Measurements from ENCODE around the gene CSNK1A1. TPM values are rescaled to one million over a fixed set of nuclear protein-coding genes. Genes with fewer than 3 reads are reported as not detected.
"Not testable (repeated sequence)": the region's sequence is repeated elsewhere in the genome, so short reads cannot be mapped to it uniquely, and the experiment has no call there.

The CSNK1A1 gene
- total and polyA plus RNA-seq, 5 donors from 2014 or later, result 134 to 234 (median 148) TPM

DNA sequence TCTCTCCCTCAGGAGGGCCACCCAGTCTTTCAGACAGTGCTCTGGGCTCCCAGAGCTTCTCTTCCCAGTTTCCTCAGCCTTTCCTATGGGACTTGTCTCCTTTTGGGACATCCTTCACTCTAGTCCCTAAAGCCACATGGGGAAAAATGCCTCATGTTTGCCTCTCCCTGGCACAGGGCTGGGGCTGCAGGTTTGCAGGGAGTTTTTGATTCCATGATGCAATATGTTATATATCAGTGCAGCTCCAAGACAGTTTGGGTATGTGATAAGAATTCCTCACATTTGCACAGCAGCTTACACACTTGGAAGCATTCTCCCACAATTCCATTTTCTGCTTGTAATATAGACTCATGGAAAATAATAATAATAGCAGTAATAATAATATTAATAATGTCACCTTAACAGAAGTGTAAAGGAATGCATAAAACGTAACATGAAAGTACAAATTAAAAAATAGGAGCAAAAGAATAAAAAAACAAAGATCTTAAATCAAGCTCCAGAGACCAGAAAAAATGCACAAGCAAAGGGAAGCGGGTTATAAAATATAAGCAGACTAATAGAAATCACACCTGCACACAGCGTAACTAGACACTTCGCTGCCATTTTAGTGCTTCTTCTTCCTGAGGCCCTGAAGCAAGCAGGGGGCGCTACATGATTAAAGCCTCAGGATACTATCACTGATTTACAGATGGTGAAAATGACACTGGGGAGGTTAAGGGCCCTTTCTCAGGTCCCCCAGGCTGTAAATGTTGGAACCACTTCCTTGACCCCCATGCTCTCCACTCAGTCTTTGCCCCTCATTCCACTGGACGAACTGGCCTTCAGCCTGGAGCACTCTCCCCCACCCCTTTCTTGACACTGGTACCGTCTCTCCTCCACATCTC is 102.2 kb downstream of the CSNK1A1 start:
- H3K4me3 ChIP-seq (ENCODE audit: low read depth, low read length), result no peak overlapping the region
- H3K27me3 ChIP-seq (ENCODE audit: control insufficient read depth, insufficient read depth, low read length), result no peaks in the 10 kb centered on the region
- no peak overlapping the region for H3K4me3 Mint-ChIP-seq
- H3K9me3 ChIP-seq (ENCODE audit: control insufficient read depth in 2 of 2, low read length in 2 of 2), result no peaks in the 10 kb centered on the region
- H3K4me1 ChIP-seq (ENCODE audit: control insufficient read depth, insufficient read depth, low read length, poor library complexity, severe bottlenecking), result no peaks in the 10 kb centered on the region
- H3K36me3 ChIP-seq (ENCODE audit: control insufficient read depth, insufficient read depth, low read length), result no peaks in the 10 kb centered on the region
- H3K4me1 Mint-ChIP-seq, result no peaks in the 10 kb centered on the region
- H3K36me3 Mint-ChIP-seq, result no peaks in the 10 kb centered on the region
- DNase-seq, result no peak
- peaks cover 0 to 2% (median 0%) of the 10 kb centered on the region in 7 donors for H3K9me3 Mint-ChIP-seq
- no peak overlapping the region for H3K27ac ChIP-seq (ENCODE audit: insufficient read depth, low read length, poor library complexity, severe bottlenecking)
- H3K27me3 Mint-ChIP-seq, result no peaks in the 10 kb centered on the region
- ATAC-seq (ENCODE audit: low read depth in 2 of 2), result no peak
- H3K27ac Mint-ChIP-seq, result peak overlapping the region in 2 of 3 donors; percentile 28 to 29

DNA sequence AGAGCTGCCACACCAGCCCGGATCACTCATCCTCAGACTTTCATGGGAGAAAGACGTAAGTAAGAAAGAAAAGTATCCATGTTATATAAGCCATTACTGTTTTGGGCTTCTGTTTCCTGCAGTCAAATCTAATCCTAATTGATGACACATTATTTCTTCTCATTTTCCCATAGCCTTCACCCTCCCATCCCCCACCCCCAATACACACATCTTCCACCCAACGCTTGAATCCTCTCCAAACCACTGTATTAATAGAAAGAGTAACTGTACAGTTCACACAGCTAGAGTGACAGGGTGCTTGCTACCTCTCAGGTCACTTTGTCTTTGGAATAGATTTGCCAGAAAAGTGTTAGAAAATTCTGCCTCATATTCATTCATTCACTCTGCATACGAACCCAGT is 102.8 kb downstream of the CSNK1A1 start:
- Mint-ChIP-seq H3K27me3 (no peaks in the 10 kb centered on the region), H3K36me3 (no peaks in the 10 kb centered on the region), H3K4me1 (no peaks in the 10 kb centered on the region), H3K9me3 (peaks cover 0 to 2% (median 0%) of the 10 kb centered on the region in 7 donors), H3K27ac (peak overlapping the region in 1 of 3 donors; percentile 29), H3K4me3 (no peak overlapping the region)
- Histone ChIP-seq H3K9me3 (ENCODE audit: control insufficient read depth in 2 of 2, low read length in 2 of 2) (no peaks in the 10 kb centered on the region), H3K27ac (ENCODE audit: insufficient read depth, low read length, poor library complexity, severe bottlenecking) (no peak overlapping the region), H3K27me3 (ENCODE audit: control insufficient read depth, insufficient read depth, low read length) (no peaks in the 10 kb centered on the region), H3K4me1 (ENCODE audit: control insufficient read depth, insufficient read depth, low read length, poor library complexity, severe bottlenecking) (no peaks in the 10 kb centered on the region), H3K36me3 (ENCODE audit: control insufficient read depth, insufficient read depth, low read length) (no peaks in the 10 kb centered on the region), H3K4me3 (ENCODE audit: low read depth, low read length) (no peak overlapping the region)
- ATAC-seq (ENCODE audit: low read depth in 2 of 2) (no peak), DNase-seq (no peak)

DNA sequence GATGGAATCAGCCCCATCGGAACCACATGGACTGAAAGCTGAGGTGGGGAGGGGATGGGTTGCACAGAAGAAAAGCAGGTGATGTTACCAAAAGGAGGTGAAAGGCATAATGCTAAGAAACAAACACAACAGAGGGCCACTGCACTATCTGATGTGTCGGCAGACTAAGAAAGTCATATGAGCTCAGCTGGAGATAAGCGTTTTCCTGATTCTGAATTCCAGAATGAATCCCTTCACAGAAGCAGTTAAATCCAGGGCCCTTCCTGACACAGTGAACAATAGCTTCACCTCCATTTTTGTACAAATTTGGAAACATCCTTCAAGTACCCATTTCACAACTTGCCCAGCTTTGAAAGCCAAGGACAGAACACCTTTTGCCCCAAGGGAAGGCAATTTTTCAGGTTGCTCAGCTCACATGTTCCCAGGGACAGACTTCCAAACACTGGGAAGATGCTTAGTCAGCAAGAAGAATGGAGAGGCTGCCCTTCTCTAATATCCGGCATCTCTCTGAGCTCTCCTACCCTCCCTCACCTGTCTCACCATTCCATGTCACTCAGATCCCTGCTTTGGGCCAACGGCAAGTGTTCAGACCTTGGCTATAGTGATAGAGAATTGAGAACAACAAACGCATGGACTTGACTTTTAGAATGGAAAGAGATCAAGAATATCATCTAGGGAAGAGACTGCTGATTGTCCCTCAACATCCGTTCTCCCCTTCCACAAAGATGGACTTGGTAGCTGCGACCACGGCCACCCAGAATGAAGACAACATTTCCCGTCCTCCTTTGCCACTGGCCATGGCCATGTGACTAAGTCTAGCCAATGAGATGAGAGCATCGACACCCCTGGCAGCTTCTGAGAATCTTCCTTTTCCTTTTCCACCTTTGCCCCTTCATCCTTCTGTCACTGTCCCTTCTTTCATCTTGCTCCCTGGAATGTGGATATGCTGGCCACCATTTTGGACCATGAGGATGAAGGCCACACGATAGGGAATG is 103.6 kb downstream of the CSNK1A1 start:
- ATAC-seq (ENCODE audit: low read depth in 2 of 2), result no peak
- H3K36me3 Mint-ChIP-seq, result no peaks in the 10 kb centered on the region
- no peaks in the 10 kb centered on the region for H3K9me3 ChIP-seq (ENCODE audit: control insufficient read depth in 2 of 2, low read length in 2 of 2)
- no peaks in the 10 kb centered on the region for H3K4me1 ChIP-seq (ENCODE audit: control insufficient read depth, insufficient read depth, low read length, poor library complexity, severe bottlenecking)
- no peaks in the 10 kb centered on the region for H3K4me1 Mint-ChIP-seq
- H3K27ac Mint-ChIP-seq, result no peak overlapping the region
- H3K4me3 ChIP-seq (ENCODE audit: low read depth, low read length), result no peak overlapping the region
- no peak for DNase-seq
- H3K27me3 Mint-ChIP-seq, result no peaks in the 10 kb centered on the region
- no peaks in the 10 kb centered on the region for H3K27me3 ChIP-seq (ENCODE audit: control insufficient read depth, insufficient read depth, low read length)
- H3K4me3 Mint-ChIP-seq, result no peak overlapping the region
- no peak overlapping the region for H3K27ac ChIP-seq (ENCODE audit: insufficient read depth, low read length, poor library complexity, severe bottlenecking)
- no peaks in the 10 kb centered on the region for H3K36me3 ChIP-seq (ENCODE audit: control insufficient read depth, insufficient read depth, low read length)
- H3K9me3 Mint-ChIP-seq, result peaks cover 0 to 2% (median 0%) of the 10 kb centered on the region in 7 donors

DNA sequence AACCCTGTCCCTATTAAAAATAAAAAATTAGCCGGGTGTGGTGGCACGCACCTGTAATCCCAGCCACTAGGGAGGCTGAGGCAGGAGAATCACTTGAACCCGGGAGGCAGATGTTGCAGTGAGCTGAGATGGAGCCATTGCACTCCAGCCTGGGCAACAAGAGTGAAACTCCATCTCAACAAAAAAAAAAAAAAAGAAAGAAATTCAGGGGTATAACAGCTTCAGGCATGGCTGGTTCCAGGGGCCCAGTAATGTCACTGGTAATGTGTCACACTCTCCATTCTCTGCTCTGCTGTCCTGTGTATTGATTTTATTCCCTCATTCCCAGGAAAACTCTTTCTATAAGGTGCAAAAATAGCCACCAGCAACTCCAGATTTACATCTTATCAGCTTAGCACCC is 104.4 kb downstream of the CSNK1A1 start:
- not testable (repeated sequence) for H3K36me3 ChIP-seq (ENCODE audit: control insufficient read depth, insufficient read depth, low read length); H3K9me3 Mint-ChIP-seq; H3K27me3 Mint-ChIP-seq; H3K4me3 ChIP-seq (ENCODE audit: low read depth, low read length); H3K4me3 Mint-ChIP-seq; H3K4me1 ChIP-seq (ENCODE audit: control insufficient read depth, insufficient read depth, low read length, poor library complexity, severe bottlenecking); H3K36me3 Mint-ChIP-seq; DNase-seq; H3K9me3 ChIP-seq (ENCODE audit: control insufficient read depth in 2 of 2, low read length in 2 of 2); H3K27ac ChIP-seq (ENCODE audit: insufficient read depth, low read length, poor library complexity, severe bottlenecking); H3K27me3 ChIP-seq (ENCODE audit: control insufficient read depth, insufficient read depth, low read length); H3K27ac Mint-ChIP-seq; ATAC-seq (ENCODE audit: low read depth in 2 of 2); H3K4me1 Mint-ChIP-seq

DNA sequence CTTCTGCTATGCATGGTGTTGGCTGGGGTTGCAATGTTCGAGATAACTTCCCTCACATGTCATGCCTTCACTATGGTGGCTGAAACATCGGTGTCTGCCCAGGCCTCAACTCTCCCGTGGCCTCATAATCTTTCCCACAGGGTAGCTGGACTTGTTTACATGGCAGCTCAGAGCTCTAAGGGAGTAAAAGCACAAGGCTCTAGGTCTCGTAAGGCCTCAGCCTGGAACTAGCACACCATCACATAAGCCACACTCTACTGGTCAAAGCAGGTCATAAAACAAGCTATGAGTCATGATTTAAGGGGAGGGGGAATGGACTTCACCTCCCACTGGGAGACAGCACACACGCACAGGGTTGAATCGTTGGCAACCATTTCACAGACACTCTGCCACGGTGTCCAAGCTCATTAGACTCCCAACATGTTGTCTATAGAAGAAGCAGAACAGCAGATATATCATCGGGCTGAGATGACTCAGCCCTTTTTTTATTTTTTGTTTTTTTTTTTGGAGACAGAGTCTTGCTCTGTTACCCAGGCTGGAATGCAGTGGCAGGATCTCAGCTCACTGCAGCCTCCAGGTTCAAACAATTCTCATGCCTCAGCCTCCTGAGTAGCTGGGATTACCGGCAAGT is 105.4 kb downstream of the CSNK1A1 start:
- Histone ChIP-seq H3K4me3 (ENCODE audit: low read depth, low read length) (no peak overlapping the region), H3K27me3 (ENCODE audit: control insufficient read depth, insufficient read depth, low read length) (no peaks in the 10 kb centered on the region), H3K27ac (ENCODE audit: insufficient read depth, low read length, poor library complexity, severe bottlenecking) (no peak overlapping the region), H3K36me3 (ENCODE audit: control insufficient read depth, insufficient read depth, low read length) (no peaks in the 10 kb centered on the region), H3K9me3 (ENCODE audit: control insufficient read depth in 2 of 2, low read length in 2 of 2) (no peaks in the 10 kb centered on the region), H3K4me1 (ENCODE audit: control insufficient read depth, insufficient read depth, low read length, poor library complexity, severe bottlenecking) (no peaks in the 10 kb centered on the region)
- peaks cover 0 to 2% (median 0%) of the 10 kb centered on the region in 4 donors for H3K4me1 Mint-ChIP-seq
- no peaks in the 10 kb centered on the region for H3K27me3 Mint-ChIP-seq
- no peak for ATAC-seq (ENCODE audit: low read depth in 2 of 2)
- peaks cover 0 to 2% (median 0%) of the 10 kb centered on the region in 7 donors for H3K9me3 Mint-ChIP-seq
- no peaks in the 10 kb centered on the region for H3K36me3 Mint-ChIP-seq
- no peak for DNase-seq
- no peak overlapping the region for H3K4me3 Mint-ChIP-seq
- no peak overlapping the region for H3K27ac Mint-ChIP-seq

DNA sequence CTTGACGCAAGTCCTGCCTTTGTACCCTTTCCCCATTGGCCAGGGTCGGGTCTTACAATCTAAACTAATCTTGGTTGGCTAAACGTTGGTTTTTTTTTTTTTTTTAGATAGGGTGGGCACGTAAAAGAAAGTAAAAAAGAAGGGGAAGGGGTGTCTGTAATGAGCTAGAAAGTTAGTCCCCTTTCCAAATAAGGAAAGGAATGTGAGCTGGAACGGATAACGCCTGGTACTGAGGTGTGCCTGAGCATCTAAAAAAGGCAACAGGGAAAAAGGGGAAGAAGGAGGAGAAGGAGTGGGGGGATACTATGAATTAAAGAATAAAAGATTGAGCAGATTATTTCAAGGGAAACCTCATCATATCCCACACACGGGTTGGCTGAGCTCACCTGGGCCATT is 105.9 kb downstream of the CSNK1A1 start:
- ATAC-seq (ENCODE audit: low read depth in 2 of 2), result no peak
- no peaks in the 10 kb centered on the region for H3K27me3 Mint-ChIP-seq
- H3K9me3 Mint-ChIP-seq, result peaks cover 0 to 2% (median 0%) of the 10 kb centered on the region in 7 donors
- no peak overlapping the region for H3K4me3 Mint-ChIP-seq
- H3K4me1 ChIP-seq (ENCODE audit: control insufficient read depth, insufficient read depth, low read length, poor library complexity, severe bottlenecking), result no peaks in the 10 kb centered on the region
- no peak for DNase-seq
- no peak overlapping the region for H3K27ac ChIP-seq (ENCODE audit: insufficient read depth, low read length, poor library complexity, severe bottlenecking)
- no peaks in the 10 kb centered on the region for H3K27me3 ChIP-seq (ENCODE audit: control insufficient read depth, insufficient read depth, low read length)
- peaks cover 0 to 2% (median under 1%) of the 10 kb centered on the region in 4 donors for H3K4me1 Mint-ChIP-seq
- no peak overlapping the region for H3K4me3 ChIP-seq (ENCODE audit: low read depth, low read length)
- no peaks in the 10 kb centered on the region for H3K36me3 ChIP-seq (ENCODE audit: control insufficient read depth, insufficient read depth, low read length)
- no peaks in the 10 kb centered on the region for H3K36me3 Mint-ChIP-seq
- H3K27ac Mint-ChIP-seq, result no peak overlapping the region
- H3K9me3 ChIP-seq (ENCODE audit: control insufficient read depth in 2 of 2, low read length in 2 of 2), result no peaks in the 10 kb centered on the region

DNA sequence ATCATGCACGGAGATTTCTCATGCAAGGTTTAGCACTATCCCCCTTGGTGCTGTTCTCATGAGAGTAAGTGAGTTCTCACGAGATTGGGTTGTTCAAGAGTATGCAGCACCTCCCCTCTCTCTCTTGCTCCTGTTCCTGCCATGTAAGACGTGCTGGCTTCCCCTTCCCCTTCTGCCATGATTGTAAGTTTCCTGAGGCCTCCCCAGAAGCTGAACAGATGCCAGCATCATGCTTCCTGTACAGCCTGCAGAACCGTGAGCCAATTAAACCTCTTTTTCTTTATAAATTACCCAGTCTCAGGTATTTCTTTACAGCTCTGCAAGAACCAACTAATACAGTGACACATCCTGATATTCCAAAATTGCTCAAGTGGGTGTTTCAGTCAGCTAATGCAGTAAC is 106.8 kb downstream of the CSNK1A1 start:
- not testable (repeated sequence) for H3K27me3 Mint-ChIP-seq; H3K36me3 Mint-ChIP-seq; H3K9me3 Mint-ChIP-seq; ATAC-seq (ENCODE audit: low read depth in 2 of 2); H3K4me3 ChIP-seq (ENCODE audit: low read depth, low read length); H3K27me3 ChIP-seq (ENCODE audit: control insufficient read depth, insufficient read depth, low read length); H3K4me3 Mint-ChIP-seq; H3K36me3 ChIP-seq (ENCODE audit: control insufficient read depth, insufficient read depth, low read length); DNase-seq; H3K4me1 Mint-ChIP-seq; H3K27ac ChIP-seq (ENCODE audit: insufficient read depth, low read length, poor library complexity, severe bottlenecking); H3K9me3 ChIP-seq (ENCODE audit: control insufficient read depth in 2 of 2, low read length in 2 of 2); H3K4me1 ChIP-seq (ENCODE audit: control insufficient read depth, insufficient read depth, low read length, poor library complexity, severe bottlenecking)
- peak overlapping the region in 1 of 3 donors; percentile 44 for H3K27ac Mint-ChIP-seq
